Activated CD4-positive, alpha-beta T cell treated with anti-CD3 and anti-CD28 coated beads, Interleukin-2, amount 50 U/mL, for 24 hours (primary cell): ENCODE data around the gene SNAP25.

Source experiments
- DNase-seq, 2 donors: peaks; one replicate each; pipeline ENCODE4 v3.0.0-alpha.2; 2020; ENCODE audit warnings: low read depth in 1 of 2, low spot score in 1 of 2

Gene SNAP25

GRCh38 chr20:10330071-10330470 lies 111.4 kb downstream of the SNAP25 start:
- DNase-seq, result no peak

- DNase-seq, result no peak
These were observed 114.2 kb downstream of the SNAP25 start for GRCh38 chr20:10332656-10333415.

DNA sequence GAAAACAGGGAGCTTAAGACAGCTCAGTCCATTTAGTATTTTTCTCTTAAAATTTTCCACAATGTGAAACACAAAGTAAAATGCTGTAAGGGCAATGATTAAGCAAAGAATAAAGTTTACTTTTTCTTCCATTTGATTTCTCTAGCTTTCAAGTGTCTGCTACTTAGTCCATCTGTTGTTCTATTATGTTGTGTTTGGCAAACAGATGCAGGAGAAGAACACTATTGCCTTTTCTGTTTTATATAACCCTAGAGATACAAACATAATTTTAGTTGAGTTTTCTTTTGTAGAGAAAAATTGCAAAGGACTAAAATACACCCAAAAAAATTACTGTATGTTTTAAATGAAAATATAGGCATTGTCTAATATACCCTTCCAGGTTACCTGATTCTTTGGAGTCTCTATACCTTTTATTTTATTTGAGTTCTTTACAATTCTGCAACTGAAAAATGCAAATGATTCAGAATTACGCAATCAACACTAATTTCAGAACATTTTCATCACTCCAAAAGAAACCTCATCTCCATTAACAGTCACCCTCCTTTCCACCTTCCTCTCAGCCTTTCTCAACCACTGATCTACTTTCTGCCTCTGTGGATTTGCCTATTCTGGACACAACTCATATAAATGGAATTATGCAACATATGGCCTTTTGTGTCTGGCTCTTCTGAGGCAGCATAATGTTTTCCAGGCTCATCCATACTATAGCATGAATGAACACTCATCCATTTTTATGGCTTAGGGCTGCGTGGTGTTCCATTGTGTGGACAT lies 118.5 kb downstream of the SNAP25 start:
- DNase-seq, result no peak

DNA sequence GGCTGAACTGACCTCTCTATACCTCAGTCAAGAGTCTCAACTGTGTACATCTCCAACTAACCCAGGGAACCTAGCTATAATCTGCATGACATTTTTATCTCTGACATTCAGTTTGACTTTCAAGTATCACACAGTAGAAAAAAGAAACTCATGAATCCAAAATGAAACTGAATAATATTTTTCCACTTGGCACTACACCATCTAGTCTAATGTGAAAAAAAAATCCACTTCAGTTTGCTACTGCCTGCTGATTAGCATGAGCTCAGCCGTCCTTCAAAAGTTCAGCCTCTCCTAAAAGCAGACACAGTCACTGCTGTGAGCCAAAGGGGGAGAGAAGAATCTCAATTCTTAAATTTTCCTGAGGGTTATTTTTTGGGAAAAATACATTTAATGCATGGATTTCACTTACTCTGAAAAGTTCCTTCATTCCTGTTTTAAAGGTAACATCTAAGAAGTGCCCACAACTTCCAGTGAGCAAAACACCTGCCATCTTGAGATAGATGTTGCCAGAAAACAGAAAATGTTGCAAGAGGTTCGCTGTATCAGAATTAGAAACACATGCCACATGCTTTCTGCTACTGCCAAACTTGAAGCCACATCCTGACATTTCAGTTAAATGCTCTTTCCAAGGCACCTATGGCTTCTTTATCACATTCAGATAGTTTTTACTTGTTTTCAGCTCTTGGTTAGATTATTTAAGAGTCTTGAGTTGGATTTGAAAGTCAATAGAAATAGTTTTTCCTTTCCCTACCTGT lies 120.0 kb downstream of the SNAP25 start:
- no peak for DNase-seq

DNA sequence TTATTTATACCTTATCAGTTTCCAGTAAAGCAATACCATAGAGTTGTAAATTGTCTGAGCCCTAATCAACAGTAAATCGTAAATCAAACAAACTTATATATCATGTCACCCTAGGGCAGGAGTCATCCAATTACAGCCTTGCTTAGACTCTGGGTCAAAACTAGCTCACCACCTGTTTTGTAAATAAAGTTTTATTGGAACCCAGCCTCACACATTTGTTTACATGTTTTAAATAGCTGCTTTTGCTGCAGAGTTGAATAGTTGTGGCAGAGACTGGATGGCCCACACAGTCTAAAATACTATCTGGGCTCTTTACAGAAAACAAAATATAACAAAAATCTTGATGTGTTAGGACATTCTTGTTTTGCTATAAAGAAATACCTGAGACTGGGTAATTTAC lies 121.0 kb downstream of the SNAP25 start:
- DNase-seq, result no peak

GRCh38 chr20:10342152-10342551 lies 123.5 kb downstream of the SNAP25 start:
- DNase-seq, result no peak

DNA sequence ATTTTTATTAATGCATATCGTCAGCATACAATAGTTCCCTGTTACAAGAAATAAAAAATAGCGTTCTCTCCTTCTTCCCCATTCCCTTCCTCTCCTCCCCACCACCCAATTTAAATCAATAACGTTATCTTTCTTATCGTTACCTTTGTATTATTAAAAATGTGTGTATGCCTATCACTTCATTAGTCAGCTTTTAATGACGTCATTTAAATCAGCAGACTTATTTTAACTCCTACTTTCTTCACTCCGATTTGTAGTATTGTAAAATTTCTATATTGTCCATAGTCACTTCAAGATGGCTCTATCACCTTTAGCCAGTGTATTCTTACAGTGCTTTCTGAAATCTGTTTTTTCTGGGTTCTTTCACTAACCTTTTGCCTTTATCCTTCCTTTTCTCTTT lies 126.3 kb downstream of the SNAP25 start:
- no peak for DNase-seq

DNA sequence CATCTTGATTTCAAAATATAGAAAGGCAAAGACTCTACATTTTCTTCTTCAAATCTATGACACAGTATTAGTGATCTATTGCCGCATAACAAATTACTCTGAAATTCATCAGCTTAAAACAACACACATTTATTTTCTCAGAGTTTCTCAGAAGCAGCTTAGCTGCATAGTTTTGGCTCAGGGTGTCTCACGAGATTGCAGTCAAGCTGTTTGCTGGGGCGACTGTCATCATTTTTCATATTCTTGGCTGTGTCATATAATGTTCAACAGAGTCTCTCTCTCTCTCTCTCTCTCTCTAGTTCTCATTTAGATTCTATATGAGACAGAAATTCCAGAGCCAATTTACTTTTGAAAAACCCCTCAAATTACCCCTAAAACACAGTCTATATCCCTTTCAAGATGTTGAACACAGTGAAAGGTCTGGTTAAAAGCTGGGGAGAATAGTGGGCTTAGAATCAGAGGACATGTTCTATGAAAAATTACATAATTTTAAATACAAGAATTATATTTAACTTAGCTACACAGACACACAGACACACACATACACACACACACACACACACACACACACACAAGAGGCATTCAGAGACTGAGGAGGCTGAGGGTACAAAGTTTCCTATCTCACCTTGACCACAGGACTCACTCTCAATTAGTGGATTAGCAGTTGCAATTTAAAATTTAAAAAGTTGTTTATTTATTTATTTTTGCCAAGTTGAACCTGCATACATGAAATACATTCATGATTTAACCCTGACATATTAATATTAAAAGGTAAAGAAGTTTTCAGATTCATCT lies 128.7 kb downstream of the SNAP25 start:
- no peak for DNase-seq

- DNase-seq, result no peak
These were observed 130.5 kb downstream of the SNAP25 start for GRCh38 chr20:10349118-10349517.

DNA sequence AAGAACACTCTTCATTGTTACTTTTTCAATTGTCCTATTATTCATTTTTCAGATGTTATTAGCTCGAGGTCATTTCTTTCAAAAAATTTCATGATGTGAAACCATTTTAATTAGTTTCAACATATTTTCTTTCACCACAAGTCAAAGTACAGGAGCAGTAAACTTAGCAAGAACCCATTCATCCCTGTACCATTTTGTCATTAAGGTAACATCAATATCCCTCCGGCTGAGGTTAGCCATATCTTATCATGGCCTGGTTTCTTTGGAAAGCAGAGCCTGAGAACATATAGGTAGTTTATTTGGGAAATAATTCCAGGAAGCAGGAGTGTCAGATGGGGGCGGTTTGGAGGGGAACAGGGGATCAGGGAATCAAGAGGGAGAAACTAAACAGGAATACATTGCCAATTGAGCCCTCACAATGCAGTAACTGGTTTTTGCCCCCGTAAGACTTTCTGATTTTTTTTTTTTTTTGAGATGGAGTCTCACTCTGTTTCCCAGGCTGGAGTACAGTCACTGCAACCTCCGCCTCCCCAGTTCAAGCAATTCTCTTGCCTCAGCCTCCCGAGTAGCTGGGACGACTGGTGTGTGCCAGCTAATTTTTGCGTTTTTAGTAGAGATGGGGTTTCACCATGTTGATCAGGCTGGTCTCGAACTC lies 131.7 kb downstream of the SNAP25 start:
- DNase-seq, result no peak

- DNase-seq, result no peak
These were observed 134.5 kb downstream of the SNAP25 start for GRCh38 chr20:10352934-10353824.

GRCh38 chr20:10356628-10357027 lies 138.0 kb downstream of the SNAP25 start:
- no peak for DNase-seq
